Activated naive CD8-positive, alpha-beta T cell treated with anti-CD3 and anti-CD28 coated beads, Interleukin-2, amount 50 U/mL, for 16 hours (primary cell): ENCODE measurements around the gene MYCT1.
"Not testable (repeated sequence)": the region's sequence is repeated elsewhere in the genome, so short reads cannot be mapped to it uniquely, and the experiment has no call there.

Source experiments
- DNase-seq: peaks from one replicate; pipeline ENCODE4 v3.0.0-alpha.2; 2020; ENCODE audit warnings: low read depth, low spot score

The MYCT1 gene, protein sequence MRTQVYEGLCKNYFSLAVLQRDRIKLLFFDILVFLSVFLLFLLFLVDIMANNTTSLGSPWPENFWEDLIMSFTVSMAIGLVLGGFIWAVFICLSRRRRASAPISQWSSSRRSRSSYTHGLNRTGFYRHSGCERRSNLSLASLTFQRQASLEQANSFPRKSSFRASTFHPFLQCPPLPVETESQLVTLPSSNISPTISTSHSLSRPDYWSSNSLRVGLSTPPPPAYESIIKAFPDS

DNA sequence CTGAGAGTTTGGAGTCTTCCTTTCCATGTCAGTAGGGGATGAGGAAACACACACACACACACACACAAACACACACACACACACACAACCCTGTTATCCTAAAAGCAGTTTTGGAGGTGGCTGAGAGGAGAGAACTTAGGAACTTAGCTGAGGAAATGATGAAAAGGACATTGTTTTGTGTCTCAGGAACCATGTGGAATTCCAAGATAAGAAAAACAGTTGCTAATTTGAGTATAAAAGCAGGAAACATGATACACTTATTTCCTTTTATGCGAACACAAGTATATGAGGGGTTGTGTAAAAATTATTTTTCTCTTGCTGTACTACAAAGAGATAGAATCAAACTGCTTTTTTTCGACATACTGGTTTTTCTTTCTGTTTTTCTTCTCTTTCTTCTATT, at the start of gene MYCT1:
TSS of gene MYCT1 (plus strand) at position 264 of the 400 bp plus-strand sequence. CDS start at position 270, 6 bp downstream.
- DNase-seq = no peak

DNA sequence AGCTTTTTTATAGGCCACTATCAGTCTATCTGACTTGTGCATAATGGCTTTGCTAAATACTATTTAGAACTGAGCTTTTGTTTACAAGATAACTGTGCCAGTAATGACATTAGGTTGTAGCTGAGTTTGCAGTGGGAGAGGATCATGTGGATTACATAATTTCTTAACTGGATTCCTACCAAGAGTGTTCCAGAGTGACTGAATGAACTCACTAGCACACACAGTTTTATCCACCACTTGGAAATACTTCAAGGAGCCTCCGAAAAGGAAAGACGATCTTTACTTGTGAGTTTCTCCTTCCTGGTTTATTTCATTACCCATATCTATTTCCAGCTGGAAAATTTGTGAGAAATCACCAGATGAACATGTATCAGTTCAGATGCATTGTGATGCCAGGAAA, 49.6 kb upstream of the MYCT1 start:
- DNase-seq = no peak

DNA sequence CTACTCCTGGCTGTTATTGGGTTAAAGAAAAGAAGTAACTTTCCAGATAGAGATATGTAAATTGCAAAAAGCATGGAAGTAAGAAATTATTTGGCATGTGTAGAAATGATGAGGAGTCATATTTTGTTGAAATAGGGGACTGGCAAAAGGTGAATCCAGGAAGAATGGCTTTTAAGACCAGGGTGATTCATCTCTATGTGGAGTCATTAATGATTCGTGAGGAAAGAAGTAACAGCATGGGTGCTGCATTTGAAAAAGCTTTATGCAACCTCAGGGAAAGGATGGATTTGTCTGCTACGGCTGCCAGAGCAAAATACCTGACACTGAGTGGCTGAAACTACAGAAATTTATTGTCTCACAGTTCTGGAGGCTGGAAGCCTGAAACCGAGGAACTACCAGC, 45.7 kb upstream of the MYCT1 start:
- DNase-seq = no peak

DNA sequence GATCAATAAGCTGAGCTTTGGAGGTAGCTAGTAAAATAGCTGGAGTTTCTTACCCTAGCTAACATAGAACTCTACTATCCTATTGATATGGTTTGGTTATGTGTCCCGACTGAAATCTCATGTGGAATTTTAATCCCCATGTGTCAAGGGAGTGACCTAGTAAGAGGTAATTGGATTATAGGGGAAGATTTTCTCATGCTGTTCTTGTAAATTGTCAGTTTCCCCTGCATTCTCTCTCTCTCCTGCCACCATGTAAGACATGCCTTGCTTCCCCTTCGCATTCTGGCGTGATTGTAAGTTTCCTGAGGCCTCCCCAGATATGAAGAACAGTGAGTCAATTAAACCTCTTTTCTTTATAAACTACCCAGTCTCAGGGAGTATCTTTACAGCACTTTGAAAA, 35.9 kb upstream of the MYCT1 start:
- DNase-seq = no peak

DNA sequence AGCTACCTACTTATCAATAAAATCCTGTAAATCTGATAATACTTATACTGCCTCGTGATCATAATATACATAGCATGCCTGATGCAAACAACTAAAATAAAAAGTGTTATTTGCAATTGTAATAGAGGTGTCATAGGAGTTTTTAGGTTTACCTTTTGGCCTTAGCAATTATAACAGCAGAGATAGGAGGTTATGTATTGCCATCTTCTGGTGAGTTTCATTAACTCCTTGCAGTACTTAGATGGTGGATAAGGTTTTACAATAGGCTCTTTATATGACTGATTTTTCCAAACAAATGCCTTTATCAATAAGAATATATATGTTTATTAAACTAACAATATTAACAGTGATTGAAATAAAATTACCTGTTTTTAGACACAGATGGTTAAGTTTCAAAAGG, 27.8 kb upstream of the MYCT1 start:
- DNase-seq = no peak

DNA sequence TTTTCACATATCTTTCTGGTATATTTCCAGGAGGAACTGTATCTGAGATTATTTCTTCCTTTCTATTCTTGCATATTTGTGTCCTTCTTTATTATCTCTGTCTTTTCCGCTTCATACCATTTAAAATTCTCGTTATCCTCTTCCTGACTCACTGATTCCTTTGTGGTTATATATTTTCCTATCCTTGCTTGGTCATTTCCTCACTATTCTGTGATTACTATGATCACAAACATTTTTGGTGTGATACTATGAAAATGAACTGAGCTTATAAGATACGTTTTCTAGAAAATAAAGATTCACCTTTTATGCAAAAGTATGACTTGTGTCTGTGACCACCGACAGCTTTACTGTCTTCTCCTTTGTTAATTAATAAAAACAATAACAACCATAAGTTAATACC, 26.5 kb upstream of the MYCT1 start:
- no peak for DNase-seq

DNA sequence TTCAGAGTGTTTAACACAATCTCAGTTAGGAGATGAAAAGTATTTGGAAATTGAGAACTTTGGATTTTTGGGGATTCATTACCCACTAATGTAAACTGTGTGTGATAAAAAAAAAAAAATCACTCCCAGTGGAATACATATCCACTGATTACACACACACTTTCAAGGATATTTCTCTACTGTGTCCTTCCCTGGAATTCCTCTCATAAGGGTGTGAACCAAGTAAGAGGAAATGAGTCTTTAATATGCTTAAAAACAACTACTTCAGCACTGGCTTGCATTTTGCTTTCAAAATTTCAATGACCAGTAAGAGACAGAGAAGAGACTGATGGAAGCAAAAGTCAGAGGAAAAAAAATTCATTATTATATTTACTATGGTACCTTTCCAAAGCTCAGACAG, 24.5 kb upstream of the MYCT1 start:
- no peak for DNase-seq

DNA sequence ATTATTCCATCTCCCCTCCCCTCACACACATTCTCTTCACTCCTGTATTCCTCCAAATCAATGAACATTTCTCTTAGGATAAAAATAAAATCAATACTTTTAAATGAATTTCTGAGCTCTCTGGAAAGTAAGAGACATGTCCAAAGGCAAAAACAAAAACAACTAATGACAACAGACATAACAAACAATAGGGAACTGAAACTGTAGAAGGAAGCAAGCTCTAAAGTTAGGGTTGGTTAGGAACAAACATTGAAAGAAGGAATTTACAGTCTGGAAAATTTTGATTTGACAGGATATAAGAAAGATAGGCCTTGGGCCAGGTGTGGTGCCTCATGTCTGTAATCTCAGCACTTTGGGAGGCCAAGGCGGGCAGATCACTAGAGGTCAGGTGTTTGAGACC, 17.5 kb upstream of the MYCT1 start:
- DNase-seq = no peak

DNA sequence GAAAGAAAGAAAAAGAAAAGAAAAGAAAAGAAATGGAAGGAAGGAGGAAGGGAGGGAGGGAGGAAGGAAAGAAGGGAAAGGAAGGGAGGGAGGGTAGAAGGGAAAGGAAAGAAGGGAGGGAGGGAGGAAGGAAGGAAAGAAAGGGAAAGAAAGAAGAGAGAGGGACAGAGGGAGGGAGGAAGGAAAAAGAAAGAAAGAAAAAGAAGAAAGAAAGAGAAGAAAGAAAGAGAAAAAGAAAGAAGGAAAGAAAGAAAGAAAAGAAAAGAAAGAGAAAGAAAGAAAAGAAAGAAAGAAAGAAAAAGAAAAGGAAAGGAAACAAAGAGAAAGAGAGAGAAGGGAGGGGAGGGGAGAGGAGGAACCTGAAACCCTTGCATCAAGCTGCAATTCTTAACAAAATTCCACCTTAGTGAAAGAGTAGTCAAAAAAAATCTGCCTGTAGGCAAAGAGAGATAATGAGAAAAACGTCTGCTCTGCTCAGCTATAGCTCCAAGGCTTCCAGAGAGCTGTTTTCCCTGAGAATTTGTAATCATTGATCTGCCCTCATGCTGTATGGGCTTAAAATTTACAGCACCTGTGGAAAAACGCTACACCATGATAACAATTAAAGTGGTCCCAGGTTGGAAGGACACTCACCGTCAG, 16.7 kb upstream of the MYCT1 start:
- DNase-seq = no peak

DNA sequence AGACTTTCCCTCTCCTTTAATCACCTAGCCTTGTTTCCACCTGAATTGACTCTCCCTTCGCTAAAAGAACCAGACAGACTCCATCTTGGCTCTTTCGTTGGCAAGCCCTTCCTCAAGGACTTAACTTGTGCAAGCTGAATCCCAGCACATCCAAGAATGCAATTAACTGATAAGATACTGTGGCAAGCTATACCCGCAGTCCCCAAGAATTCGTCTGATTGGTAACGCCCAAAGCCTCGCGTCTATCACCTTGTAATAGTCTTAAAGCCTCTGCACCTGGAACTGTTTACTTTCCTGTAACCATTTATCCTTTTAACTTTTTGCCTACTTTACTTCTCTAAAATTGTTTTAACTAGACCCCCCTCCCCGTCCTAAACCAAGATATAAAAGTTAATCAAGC, 15.6 kb upstream of the MYCT1 start:
- DNase-seq = no peak

DNA sequence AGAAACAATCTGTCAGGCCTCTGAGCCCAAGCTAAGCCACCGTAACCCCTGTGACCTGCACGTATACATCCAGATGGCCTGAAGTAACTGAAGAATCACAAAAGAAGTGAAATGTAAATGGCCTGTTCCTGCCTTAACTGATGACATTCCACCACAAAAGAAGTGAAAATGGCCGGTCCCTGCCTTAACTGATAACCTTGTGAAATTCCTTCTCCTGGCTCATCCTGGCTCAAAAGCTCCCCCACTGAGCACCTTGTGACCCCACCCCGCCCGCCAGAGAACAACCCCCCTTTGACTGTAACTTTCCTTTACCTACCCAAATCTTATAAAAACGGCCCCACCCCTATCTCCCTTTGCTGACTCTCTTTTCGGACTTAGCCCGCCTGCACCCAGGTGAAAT, 14.8 kb upstream of the MYCT1 start:
- DNase-seq = not testable (repeated sequence)

DNA sequence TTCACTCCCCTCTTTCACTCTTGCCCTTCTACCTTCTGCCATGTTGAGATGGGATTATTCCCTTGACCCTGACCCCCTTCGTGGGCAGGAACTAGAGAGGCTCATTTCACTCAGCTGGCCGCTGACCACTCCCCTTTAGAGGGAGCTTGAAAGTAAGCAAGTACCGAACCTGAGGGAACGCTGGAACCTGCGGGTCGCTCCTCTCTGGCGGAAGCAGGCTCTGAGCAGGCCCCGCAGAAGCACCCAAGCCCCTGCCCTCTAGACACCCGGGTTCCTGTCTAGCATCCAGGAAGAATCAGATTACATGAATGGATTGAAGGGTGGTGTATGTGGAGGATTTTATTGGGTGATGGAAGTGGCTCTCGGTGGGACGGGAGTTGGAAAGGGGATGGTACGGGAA, 11.9 kb upstream of the MYCT1 start:
- no peak for DNase-seq

DNA sequence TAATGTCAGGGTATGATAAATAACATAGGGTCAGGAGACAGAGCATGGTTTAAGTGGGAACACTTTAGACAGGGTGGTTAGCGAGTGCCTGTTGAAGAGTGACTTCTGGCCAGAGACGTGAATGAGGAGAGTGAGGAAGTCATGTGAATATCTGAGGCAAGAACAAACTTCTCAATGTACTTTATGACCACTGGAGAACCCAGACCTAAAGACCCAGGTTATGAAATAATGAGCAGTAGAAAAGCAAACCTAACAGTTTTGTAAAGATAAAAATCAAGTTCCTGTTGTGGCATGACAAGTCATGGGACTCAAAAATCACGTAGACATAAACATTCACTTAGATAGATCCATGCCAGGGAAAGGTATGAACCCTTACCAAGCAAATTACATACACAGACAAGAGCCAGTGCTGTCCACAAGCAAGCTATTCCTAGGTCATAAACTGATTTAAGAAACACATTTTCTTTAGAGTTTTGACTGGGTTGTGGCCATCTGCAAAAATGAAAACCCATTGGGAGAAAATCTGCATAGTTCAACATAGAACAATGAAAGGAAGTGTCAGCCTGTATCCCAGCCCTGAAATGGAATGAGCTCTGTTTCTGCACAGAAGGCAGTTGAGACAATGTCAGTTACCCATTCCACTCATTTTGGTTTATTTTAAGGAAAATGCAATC, 2.2 kb upstream of the MYCT1 start:
- no peak for DNase-seq

DNA sequence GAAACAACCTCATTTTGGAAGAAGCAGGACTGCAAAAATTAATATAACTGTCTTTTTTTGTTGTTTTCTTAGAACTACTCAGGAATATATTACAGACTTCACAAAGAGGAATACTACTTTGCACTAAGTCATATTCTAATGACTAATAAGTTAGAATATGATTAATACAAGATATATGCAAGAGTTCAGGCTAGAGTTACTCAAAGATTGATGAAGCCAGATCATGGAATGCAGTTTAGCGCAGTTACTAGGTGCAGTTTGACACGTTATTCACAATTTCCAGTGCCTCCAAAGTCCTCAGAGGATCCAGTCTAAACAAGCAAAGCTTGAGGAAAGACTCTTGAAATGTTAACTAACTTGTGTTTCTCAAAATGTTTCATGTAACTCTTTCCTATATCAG, 1.2 kb upstream of the MYCT1 start:
- DNase-seq = no peak

DNA sequence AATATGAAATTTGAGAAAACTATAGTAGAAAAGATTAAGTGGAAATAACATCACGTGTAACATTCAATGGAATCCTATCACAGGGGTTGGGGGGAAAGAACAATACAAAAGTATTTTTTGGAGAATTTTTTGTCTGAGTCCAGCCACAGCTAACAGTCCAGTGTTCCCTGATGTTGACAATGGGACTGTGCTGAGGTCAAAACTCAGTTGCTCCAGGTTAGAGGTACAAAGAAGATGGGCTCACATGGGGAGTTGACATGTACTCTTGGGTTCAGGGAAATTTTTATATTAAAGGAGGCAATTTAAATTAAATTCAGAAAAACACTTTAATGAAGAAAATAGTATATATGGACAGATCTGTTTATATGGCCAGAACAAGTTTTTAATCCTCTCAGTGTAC, 995 bp downstream of the MYCT1 start:
- DNase-seq = no peak

DNA sequence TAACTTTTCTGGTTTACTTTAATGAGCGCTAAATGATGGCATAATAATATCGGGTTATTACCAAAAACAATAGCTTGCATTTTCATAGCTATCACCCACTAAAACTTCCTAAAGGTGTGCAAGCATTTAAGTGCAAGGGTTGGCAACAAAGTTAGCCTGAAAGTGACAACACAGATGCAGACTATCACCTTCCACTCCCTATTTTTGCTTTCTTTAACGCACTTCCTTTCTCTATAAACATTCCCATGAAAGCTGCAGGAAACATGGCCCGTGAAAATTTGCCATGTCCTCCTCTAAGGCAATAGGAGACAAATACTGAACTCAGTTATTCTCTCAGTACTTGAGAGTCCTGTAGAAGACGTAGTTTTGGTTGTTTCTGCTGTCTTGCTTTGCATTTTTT, 2.7 kb downstream of the MYCT1 start:
- DNase-seq = no peak

DNA sequence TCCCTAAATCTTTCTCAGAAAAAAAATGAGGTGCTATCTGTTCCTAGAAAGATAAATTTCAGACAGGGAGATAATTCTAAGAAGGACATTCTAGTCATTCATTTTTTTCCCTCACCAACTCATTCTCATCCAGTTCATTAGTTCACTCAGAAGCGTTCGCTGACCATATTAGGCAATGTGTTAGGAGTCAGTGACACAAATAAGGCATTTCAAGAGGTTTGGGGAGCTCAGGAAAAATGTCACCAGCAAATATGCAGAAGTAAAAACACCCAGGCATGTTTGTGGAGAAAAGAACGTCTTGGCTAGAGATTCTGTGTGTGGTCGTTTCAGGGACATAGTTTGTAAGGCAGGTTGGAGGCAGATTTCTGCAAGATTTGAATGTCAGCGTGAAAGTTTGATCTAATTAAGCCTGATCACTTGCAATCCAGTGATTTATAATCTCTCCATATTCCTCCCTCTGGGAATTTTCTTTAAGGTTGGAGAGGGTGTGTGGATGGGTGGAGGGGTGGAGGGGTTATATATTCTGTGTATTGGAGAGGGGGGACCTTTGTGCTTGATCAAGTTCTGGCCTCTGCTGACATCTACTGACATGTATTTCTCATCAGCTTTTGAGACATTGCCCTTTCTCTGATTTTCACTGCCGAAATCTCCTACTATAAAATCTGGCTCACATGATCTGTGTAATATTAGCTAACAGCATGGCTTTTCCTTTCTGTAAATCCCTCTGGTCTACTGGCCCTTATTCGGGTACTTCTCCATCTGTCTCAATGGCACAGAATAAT, 3.6 kb downstream of the MYCT1 start:
- DNase-seq = no peak

DNA sequence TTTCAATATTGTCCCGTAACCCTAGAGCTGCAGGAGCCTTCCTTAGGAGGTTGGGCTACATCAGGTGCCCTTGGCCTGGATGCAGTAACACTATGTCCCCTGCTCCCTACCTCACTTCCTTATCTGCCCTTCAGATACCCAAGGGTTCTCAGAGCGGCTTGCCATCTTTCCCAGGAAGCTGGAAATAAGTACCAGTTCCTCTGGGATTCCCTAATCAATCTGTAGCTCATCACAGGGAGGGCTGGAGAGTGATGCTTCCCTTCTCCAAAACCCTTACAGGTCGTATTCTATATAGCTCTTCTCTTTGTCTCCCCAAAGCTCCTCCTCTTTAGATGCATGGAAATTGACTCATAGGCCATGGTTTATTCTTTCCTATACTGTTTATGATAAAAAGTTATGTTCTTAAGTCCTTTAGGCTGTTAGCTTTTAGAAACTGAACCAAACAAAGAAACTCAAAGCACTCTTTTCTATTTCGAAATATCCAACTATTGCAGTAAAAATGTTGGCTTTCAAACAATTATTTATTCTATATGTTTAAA, 4.2 kb downstream of the MYCT1 start:
- no peak for DNase-seq

DNA sequence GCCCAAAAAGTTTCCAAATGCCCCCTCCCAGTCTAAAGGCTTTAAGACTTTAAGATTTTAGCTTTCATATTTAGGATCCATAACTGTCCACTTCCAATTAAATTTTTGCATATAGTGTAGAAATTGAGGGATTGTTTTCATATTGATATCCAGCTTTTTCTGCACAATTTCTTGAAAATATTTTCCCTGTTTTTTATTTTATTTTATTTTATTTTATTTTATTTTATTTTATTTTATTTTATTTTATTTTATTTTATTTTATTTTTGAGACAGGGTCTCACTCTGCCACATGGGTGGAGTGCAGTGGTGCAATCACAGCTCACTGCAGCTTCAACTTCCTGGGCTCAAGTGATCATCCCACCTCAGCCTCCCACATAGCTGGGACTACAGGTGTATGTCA, 6.1 kb downstream of the MYCT1 start:
- not testable (repeated sequence) for DNase-seq

DNA sequence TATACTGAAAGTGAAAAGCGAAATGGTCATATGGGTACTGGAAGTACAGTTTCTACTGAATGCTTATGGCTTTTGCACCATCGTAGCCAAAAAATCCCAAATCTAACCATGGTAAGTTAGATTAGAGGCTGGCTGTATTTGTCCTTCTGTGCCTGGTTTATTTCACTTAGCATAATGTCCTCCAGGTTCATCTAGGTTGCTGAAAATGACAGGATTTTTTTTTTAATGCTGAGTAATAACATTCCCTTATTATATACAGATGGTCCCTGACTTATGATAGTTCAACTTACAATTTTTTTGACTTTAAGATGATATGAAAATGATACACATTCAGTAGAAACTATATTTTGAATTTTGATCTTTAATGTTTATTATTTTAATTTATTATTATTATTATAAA, 7.6 kb downstream of the MYCT1 start:
- no peak for DNase-seq

DNA sequence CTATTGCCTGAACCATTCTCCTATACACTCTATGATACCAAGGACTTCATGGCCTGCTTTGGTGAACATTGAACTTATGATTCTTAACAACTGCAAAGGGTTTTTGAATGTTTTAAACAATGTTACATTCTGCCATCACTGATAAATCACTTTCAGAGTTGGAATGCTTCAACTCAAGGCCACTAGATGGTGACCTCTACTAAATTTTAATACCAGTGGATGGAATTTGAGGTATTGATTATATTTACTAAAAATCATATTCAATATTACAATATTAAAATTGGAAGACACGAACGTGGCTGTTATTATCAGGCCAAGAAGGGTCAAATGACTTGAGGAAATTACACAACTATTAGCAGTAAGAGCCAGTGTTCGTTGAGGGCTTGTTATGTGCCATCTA, 18.6 kb downstream of the MYCT1 start:
- no peak for DNase-seq

DNA sequence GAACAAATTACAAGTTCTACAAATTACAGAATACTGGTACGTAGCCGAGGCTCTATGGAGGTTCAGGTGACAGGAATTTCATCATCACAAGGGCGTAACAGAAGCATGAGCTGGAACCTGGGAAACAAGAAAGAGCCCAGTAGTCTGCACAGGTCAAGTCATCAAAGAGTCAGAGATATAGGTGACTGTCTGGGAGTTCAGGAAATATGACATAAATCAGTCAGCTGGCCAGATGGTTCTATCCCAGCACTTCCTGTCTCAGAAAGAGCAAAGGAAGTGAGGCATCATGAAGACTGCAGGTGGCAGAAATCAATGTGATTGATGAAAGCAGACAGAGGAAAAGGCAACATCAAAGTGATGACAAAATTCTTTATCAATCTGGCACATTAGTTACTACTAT, 23.3 kb downstream of the MYCT1 start:
- DNase-seq = no peak
